Loucy (cell line): ENCODE measurements around the gene FAM171A2.
"Not testable (repeated sequence)": the region's sequence is repeated elsewhere in the genome, so short reads cannot be mapped to it uniquely, and the experiment has no call there.

Experiments used
- H2AFZ ChIP-seq: fragments of 200-600 bp; sonication (generic); 2 replicates; pipeline ENCODE4 v1.6.0; 2016; ENCODE audit warnings: antibody characterized with exemption, mild to moderate bottlenecking, low read length, moderate library complexity
- H3F3A ChIP-seq: fragments of 200-600 bp; 2 replicates; pipeline ENCODE4 v1.6.0; 2016; ENCODE audit warnings: antibody characterized with exemption, low read depth, mild to moderate bottlenecking
- H3K27me3 ChIP-seq: fragments of 200-600 bp; sonication (generic); 2 replicates; pipeline ENCODE4 v1.6.1; 2014; ENCODE audit warnings: low read length, mild to moderate bottlenecking; ENCODE audit not compliant: insufficient read depth, poor library complexity, severe bottlenecking
- H3K36me3 ChIP-seq: fragments of 200-600 bp; sonication (generic); 2 replicates; pipeline ENCODE4 v1.6.1; 2016; ENCODE audit warnings: low read length; ENCODE audit not compliant: insufficient read depth
- H3K4me1 ChIP-seq: fragments of 200-600 bp; sonication (generic); 2 replicates; pipeline ENCODE4 v1.5.1; 2014; ENCODE audit warnings: low read length, mild to moderate bottlenecking; ENCODE audit not compliant: insufficient read depth, poor library complexity, severe bottlenecking
- H3K4me2 ChIP-seq: fragments of 200-600 bp; sonication (generic); 2 replicates; pipeline ENCODE4 v1.6.0; 2014; ENCODE audit warnings: antibody characterized with exemption, low read length, low read depth, mild to moderate bottlenecking; ENCODE audit not compliant: poor library complexity, severe bottlenecking
- H3K4me3 ChIP-seq: fragments of 200-600 bp; sonication (generic); 2 replicates; pipeline ENCODE4 v1.5.1; 2014; ENCODE audit warnings: low read length, mild to moderate bottlenecking, mixed read lengths; ENCODE audit not compliant: poor library complexity, severe bottlenecking
- H3K79me2 ChIP-seq: fragments of 200-600 bp; sonication (generic); 2 replicates; pipeline ENCODE4 v1.6.1; 2014; ENCODE audit warnings: low read length; ENCODE audit not compliant: insufficient read depth
- H3K9ac ChIP-seq: fragments of 200-600 bp; sonication (generic); 2 replicates; pipeline ENCODE4 v1.6.0; 2014; ENCODE audit warnings: mild to moderate bottlenecking, low read depth, low read length, moderate library complexity; ENCODE audit not compliant: poor library complexity, severe bottlenecking
- H3K9me2 ChIP-seq: fragments of 200-600 bp; sonication (generic); replicated peaks from 2 replicates; pipeline ENCODE4 v1.6.1; 2016; ENCODE audit warnings: low read depth, low read length, mixed read lengths
- H3K9me3 ChIP-seq: fragments of 200-600 bp; sonication (generic); 2 replicates; pipeline ENCODE4 v1.6.1; 2014; ENCODE audit warnings: mild to moderate bottlenecking, antibody characterized with exemption, low read length, low read depth; ENCODE audit not compliant: insufficient read depth
- H4K20me1 ChIP-seq: fragments of 200-600 bp; sonication (generic); 2 replicates; pipeline ENCODE4 v1.6.0; 2014; ENCODE audit warnings: antibody characterized with exemption, low read length, mild to moderate bottlenecking; ENCODE audit not compliant: insufficient read depth, poor library complexity, severe bottlenecking
- EZH2phosphoT487 ChIP-seq: fragments of 200-600 bp; IDR thresholded peaks from 2 replicates; pipeline ENCODE4 v1.6.1; 2018; ENCODE audit warnings: antibody characterized with exemption, mild to moderate bottlenecking, moderate library complexity, borderline replicate concordance
- TF ChIP-seq, protein P1 (sequence below): fragments of 200-600 bp; sonication (generic); conservative IDR thresholded peaks from 2 replicates; pipeline ENCODE4 v1.5.1; 2014; ENCODE audit warnings: mild to moderate bottlenecking, antibody characterized with exemption, low read length

FAM171A2 gene

DNA sequence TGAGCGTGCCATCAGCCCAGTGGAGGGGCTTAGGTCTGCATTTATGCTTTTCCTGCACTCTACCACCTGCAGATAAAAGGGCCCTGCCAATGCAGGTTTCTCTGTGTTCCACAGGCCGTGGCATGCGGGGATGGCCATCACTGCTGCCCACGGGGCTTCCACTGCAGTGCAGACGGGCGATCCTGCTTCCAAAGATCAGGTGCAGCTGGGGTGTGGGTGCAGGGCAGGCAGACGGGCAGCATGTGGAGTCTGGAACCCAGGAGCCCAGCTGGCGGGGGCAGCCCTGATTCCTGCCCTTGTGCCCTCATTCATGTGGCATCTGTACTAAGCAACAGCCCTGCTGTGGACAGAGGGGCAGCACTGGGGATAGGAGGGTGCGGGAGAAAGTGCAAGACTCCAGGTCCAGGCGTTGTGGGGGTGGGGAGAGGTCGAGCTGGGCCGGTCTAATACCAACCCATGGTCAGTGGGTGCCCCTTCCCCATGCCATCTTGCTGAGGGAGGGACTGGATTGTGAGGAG is 14.0 kb downstream of the FAM171A2 start:
- TF ChIP-seq EZH2phosphoT487, result no peak
- TF ChIP-seq, protein P1, sequence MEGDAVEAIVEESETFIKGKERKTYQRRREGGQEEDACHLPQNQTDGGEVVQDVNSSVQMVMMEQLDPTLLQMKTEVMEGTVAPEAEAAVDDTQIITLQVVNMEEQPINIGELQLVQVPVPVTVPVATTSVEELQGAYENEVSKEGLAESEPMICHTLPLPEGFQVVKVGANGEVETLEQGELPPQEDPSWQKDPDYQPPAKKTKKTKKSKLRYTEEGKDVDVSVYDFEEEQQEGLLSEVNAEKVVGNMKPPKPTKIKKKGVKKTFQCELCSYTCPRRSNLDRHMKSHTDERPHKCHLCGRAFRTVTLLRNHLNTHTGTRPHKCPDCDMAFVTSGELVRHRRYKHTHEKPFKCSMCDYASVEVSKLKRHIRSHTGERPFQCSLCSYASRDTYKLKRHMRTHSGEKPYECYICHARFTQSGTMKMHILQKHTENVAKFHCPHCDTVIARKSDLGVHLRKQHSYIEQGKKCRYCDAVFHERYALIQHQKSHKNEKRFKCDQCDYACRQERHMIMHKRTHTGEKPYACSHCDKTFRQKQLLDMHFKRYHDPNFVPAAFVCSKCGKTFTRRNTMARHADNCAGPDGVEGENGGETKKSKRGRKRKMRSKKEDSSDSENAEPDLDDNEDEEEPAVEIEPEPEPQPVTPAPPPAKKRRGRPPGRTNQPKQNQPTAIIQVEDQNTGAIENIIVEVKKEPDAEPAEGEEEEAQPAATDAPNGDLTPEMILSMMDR, result no peak
- Histone ChIP-seq H3K4me3 (no peak overlapping the region), H3K36me3 (no peaks in the 10 kb centered on the region), H3K9me3 (no peaks in the 10 kb centered on the region), H3K4me1 (peaks cover 5% of the 10 kb centered on the region), H3K4me2 (no peak overlapping the region), H3K27me3 (no peaks in the 10 kb centered on the region), H3K9ac (no peak overlapping the region), H3F3A (no peaks in the 10 kb centered on the region), H3K79me2 (no peaks in the 10 kb centered on the region), H4K20me1 (no peaks in the 10 kb centered on the region), H2AFZ (no peak overlapping the region), H3K9me2 (no peaks in the 10 kb centered on the region)

DNA sequence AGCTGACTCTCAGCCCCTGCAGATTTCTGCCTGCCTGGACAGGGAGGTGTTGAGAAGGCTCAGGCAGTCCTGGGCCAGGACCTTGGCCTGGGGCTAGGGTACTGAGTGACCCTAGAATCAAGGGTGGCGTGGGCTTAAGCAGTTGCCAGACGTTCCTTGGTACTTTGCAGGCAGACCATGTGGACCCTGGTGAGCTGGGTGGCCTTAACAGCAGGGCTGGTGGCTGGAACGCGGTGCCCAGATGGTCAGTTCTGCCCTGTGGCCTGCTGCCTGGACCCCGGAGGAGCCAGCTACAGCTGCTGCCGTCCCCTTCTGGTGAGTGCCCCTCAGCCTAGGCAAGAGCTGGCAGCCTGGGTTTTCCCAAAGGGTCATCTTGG is 14.7 kb downstream of the FAM171A2 start:
- Histone ChIP-seq H3K4me3 (no peak overlapping the region), H2AFZ (no peak overlapping the region), H3K4me1 (peaks cover 5% of the 10 kb centered on the region), H3K9me3 (no peaks in the 10 kb centered on the region), H3F3A (no peaks in the 10 kb centered on the region), H3K79me2 (no peaks in the 10 kb centered on the region), H3K36me3 (no peaks in the 10 kb centered on the region), H3K27me3 (no peaks in the 10 kb centered on the region), H3K4me2 (no peak overlapping the region), H4K20me1 (no peaks in the 10 kb centered on the region), H3K9ac (no peak overlapping the region), H3K9me2 (no peaks in the 10 kb centered on the region)
- TF ChIP-seq, protein P1, result no peak
- no peak for TF ChIP-seq EZH2phosphoT487

DNA sequence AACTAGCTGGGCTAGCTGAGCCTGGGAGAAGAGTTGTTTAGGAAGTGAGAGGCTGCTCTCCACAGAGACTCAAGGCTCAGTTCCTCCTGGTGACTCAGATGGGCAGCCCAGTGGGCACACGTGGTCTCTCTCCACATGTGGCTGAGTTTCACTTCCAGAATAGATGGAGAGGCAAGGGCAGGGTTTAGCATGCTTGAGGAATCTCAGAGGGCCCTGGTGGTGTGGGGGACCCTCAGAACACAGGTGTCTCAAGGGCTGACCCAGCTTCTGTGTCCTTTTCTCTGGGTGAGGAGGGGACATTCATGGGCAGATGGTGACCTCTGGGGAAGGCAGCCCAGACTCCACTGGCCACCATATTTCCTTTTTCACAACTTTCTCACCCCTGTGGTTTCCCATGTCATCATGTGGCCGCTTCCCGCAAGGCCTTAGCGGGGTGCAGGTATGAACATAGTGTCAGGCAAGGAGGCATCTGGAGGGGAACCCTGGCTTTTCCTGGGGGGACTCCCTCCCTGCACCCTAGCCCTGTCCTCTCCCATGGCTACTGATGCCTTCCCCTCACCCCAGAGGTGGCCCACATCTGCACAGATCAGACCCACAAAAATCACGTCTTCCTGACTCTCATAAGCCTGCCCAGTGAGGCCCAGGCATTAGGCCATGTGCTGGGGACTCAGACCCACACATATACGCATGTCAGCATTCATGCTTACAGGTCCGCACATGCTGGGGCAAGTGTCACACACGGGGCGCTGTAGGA is 15.2 kb downstream of the FAM171A2 start:
- no peaks in the 10 kb centered on the region for H4K20me1 ChIP-seq
- H3K9ac ChIP-seq, result peak overlapping the region; percentile 20
- no peak overlapping the region for H3K4me2 ChIP-seq
- H3K36me3 ChIP-seq, result no peaks in the 10 kb centered on the region
- no peaks in the 10 kb centered on the region for H3K9me2 ChIP-seq
- no peaks in the 10 kb centered on the region for H3K9me3 ChIP-seq
- H3K4me1 ChIP-seq, result peaks cover 5% of the 10 kb centered on the region
- no peaks in the 10 kb centered on the region for H3K27me3 ChIP-seq
- H3K79me2 ChIP-seq, result no peaks in the 10 kb centered on the region
- H2AFZ ChIP-seq, result no peak overlapping the region
- TF ChIP-seq, protein P1, result no peak
- TF ChIP-seq EZH2phosphoT487, result no peak
- H3K4me3 ChIP-seq, result no peak overlapping the region
- H3F3A ChIP-seq, result no peaks in the 10 kb centered on the region

DNA sequence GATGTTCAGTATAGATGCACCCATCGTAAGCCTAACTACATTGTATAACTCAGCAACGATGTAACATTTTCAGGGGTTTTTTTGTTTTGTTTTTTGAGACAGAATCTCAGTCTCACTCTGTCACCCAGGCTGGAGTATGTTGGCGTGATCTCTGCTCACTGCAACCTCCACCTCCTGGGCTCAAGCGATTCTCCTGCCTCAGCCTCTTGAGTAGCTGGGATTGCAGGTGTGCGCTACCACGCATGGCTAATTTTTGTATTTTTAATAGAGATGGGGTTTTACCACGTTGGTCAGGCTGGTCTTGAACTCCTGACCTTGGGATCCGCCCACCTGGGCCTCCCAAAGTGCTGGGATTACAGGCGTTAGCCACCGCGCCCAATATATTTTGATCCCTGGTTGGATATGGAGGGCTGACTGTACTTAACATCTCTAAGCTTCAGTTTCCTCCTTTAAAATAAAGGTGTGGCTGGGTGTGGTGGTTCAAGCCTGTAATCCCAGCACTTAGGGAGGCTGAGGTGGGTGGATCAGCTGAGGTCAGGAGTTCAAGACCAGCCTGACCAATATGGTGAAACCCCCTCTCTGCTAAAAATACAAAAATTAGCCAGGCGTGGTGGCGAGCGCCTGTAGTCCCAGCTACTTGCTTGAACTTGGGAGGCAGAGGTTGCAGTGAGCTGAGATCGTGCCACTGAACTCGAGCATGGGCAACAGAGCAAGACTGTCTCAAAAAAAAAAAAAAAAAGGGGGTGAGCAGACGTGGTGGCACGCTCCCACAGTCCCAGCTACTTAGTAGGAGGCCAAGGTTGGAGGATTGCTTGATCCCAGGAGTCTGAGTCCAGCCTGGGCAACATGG is 16.2 kb downstream of the FAM171A2 start:
- H3K9me2 ChIP-seq, H3K36me3 ChIP-seq, H3K4me3 ChIP-seq, H3K4me1 ChIP-seq, H3K9ac ChIP-seq, H3K4me2 ChIP-seq, H2AFZ ChIP-seq, H4K20me1 ChIP-seq, H3K9me3 ChIP-seq, H3K27me3 ChIP-seq, H3K79me2 ChIP-seq, H3F3A ChIP-seq: not testable (repeated sequence)
